HG02885 (cell line): Measurements from ENCODE around the gene SLC25A39.

Experiments used
- ATAC-seq: cut with Tn5 transposase; IDR thresholded peaks from one replicate; pipeline ENCODE4 v1.9.1; 2021; ENCODE audit warnings: mild to moderate bottlenecking; ENCODE audit not compliant: unreplicated experiment, poor library complexity

SLC25A39 gene

GRCh38 chr17:44281570-44281969 lies 43.1 kb downstream of the SLC25A39 start:
- no peak for ATAC-seq

DNA sequence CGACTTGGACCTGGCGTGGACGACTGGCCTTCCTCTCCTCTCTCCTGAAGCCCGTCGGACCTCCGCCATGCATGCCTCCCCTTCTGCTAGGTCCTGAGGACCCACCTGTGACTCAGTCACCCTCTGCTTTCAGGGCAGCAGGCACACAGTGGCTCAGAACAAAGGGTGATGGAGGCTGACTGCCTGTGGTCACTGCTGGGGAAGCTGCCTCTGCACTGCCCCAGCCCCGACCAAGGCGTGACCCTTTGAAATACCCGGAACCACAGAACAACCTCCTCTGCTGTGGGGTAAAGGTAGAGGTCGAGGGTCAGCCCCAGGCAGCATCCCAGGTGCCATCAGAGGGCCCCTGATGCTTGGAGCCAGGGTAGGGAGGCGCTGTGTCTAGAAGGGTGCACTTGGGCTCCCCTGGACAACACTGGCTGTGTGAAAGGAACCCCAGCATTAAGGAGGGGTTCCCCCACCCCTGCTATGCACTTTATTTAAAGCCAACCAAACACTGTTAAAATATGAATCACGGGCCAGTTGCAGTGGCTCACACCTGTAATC lies 44.2 kb downstream of the SLC25A39 start:
- no peak for ATAC-seq

- ATAC-seq, result peak; percentile 78
These were observed 44.8 kb downstream of the SLC25A39 start for GRCh38 chr17:44279666-44280391.

DNA sequence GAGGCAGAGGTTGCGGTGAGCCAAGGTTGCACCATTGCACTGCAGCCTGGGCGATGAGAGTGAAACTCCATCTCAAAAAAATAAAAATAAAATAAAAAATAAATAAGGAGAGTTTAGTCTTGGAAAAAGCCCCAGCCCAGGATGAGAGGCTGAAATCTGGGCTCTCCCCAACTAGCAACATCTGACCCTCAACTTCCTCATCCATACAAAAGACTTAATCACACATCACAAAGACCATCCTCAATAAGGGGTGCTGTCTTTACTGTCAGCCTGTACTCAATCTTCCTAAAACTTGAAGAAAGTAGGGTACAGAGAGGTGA lies 45.3 kb downstream of the SLC25A39 start:
- ATAC-seq, result no peak

GRCh38 chr17:44277976-44278375 lies 46.6 kb downstream of the SLC25A39 start:
- no peak for ATAC-seq

DNA sequence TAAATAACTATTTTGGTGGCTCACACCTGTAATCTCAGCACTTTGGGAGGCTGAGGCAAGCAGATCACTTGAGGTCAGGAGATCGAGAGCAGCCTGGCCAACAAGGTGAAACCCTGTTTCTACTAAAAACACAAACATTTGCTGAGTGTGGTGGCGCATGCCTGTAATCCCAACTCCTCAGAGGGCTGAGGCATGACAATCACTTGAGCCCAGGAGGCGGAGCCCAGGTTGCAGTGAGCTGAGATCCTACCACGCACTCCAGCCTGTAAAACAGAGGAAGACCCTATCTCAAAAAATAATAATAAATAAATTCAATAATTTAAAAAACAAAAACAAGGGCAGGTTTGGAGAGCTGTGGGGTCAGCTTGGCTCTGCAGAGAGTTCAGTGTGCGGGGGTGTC lies 51.0 kb downstream of the SLC25A39 start:
- no peak for ATAC-seq

- ATAC-seq, result no peak
These were observed 51.7 kb downstream of the SLC25A39 start for GRCh38 chr17:44272954-44273353.

DNA sequence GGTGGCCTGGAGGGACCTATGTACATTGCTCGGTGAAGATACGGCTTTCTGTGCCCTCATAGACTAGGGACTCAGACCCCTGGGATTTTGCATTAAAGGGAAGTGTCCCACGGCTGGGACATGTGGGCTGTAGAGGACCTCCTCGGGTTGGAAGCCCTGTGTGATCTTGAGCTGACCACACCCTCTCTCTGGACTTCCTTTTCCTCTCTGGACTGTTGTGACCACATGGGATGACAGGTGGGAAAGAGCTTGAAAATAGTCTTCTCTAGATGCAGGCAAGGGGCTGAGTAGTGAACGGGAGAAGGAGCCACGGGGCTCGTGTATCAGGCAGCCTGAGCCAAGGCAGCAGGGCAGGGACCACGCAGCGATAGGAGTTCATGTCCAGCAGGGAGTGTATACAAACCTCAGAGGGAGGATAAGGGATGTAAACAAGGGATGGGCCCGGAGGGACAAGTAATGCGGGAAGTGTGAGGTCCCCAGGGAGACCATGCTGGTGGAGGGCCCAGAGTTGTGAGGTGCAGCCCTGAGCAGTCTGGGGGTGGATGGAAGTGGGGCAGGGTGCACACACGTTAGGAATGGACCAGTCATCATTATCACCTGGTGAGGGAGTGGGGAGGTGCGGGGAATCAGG lies 52.2 kb downstream of the SLC25A39 start:
- no peak for ATAC-seq
